Keratinocyte (primary cell): ENCODE results near the gene ARL1.

Experiments used
- EZH2 ChIP-seq: IDR thresholded peaks from one replicate; pipeline ENCODE4 v1.6.1; 2012; ENCODE audit warnings: inconsistent platforms, mild to moderate bottlenecking, low read length, moderate library complexity
- TF ChIP-seq, protein P1 (sequence below), 3 experiments: IDR thresholded peaks in 1 of 3; conservative IDR thresholded peaks in 1 of 3; optimal IDR thresholded peaks in 1 of 3; 2 replicates in 2 of 3; 3 replicates in 1 of 3; pipeline versions ENCODE3 to v1.5.1; 2011; ENCODE audit warnings: low read length in 3 of 3, mild to moderate bottlenecking in 3 of 3, moderate library complexity in 2 of 3, control low read depth in 1 of 3, inconsistent platforms in 1 of 3; ENCODE audit not compliant: insufficient read depth in 2 of 3; ENCODE audit errors: extremely low read depth in 1 of 3

DNA sequence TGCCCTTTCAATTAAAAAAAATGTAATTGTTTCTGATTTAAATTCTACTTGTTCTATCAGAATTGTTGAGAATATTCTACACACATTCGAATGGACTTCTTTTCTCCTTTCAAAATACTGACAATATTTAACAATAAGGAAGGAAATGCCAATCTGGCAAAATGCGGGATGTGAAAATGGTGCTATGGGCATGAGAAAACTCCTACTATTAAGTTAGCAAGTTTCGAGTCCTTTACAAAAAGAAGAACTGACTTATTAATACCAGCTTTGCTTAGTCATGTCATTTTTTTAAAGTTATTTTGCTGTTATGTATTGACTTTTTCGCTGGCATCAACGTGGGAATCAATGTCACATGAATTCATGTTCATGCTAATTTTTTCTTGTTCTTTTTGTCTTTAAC lies 31.7 kb upstream of the ARL1 start:
- TF ChIP-seq, protein P1, sequence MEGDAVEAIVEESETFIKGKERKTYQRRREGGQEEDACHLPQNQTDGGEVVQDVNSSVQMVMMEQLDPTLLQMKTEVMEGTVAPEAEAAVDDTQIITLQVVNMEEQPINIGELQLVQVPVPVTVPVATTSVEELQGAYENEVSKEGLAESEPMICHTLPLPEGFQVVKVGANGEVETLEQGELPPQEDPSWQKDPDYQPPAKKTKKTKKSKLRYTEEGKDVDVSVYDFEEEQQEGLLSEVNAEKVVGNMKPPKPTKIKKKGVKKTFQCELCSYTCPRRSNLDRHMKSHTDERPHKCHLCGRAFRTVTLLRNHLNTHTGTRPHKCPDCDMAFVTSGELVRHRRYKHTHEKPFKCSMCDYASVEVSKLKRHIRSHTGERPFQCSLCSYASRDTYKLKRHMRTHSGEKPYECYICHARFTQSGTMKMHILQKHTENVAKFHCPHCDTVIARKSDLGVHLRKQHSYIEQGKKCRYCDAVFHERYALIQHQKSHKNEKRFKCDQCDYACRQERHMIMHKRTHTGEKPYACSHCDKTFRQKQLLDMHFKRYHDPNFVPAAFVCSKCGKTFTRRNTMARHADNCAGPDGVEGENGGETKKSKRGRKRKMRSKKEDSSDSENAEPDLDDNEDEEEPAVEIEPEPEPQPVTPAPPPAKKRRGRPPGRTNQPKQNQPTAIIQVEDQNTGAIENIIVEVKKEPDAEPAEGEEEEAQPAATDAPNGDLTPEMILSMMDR (optimal IDR thresholded peaks at IDR 0.05 in 1 of 3, IDR thresholded peaks at IDR 0.05 in 1 of 3, conservative IDR thresholded peaks at IDR 0.05 in 1 of 3; ENCODE audit: extremely low read depth in 1 of 3, insufficient read depth in 2 of 3, low read length in 3 of 3), result no peak
- TF ChIP-seq EZH2, result no peak
